Endothelial cell of umbilical vein (primary cell): Measurements from ENCODE around the gene SYNGAP1. TPM values are rescaled to one million over a fixed set of nuclear protein-coding genes. Genes with fewer than 3 reads are reported as not detected.

Experiments used
- BruUV-seq: library from RNA; stranded (reverse); fragments of 400-500 nt; replicated peaks from 2 replicates; lab custom pipeline; 2021; lab: Mats Ljungman, UMichigan
- CTCF ChIA-PET: fragments of 300-600, 350-600 bp; sonication (Branson Sonifier 250); formaldehyde crosslinking; loops from one replicate; lab custom pipeline; 2021; ENCODE audit warnings: antibody characterized with exemption, inconsistent platforms; lab: Charles Lee
- POLR2A ChIA-PET: fragments of 300-600, 350-600 bp; sonication (Branson Sonifier 250); formaldehyde crosslinking; loops from one replicate; lab custom pipeline; 2021; ENCODE audit warnings: antibody characterized with exemption, inconsistent platforms; lab: Charles Lee
- DNase-seq: peaks from one replicate; pipeline ENCODE4 v3.0.0-alpha.2; 2011; ENCODE audit warnings: low read depth, low spot score
- FAIRE-seq: peaks from 2 replicates; lab custom pipeline; 2011; peaks lifted over from hg19 to GRCh38; lab: Jason Lieb, UNC
- H2AFZ ChIP-seq: 2 replicates; pipeline ENCODE4 v1.6.0; 2012; ENCODE audit warnings: low read depth, low read length, control low read depth, inconsistent platforms
- H3K27ac ChIP-seq: 2 replicates; pipeline ENCODE4 v1.5.1; 2011; ENCODE audit warnings: low read depth, mild to moderate bottlenecking, control low read depth, low read length, moderate library complexity; ENCODE audit not compliant: insufficient read depth
- H3K27me3 ChIP-seq, 2 experiments: 2 replicates each; pipeline versions ENCODE4 v1.6.0 to v1.6.1; 2011; ENCODE audit warnings: low read length in 2 of 2, mixed read lengths in 1 of 2; ENCODE audit not compliant: control insufficient read depth in 2 of 2, insufficient read depth in 2 of 2
- H3K36me3 ChIP-seq, 2 experiments: 2 replicates in 1 of 2; 3 replicates in 1 of 2; pipeline ENCODE4 v1.5.1; 2011; ENCODE audit warnings: low read length in 2 of 2, mild to moderate bottlenecking in 1 of 2, moderate library complexity in 1 of 2; ENCODE audit not compliant: control insufficient read depth in 2 of 2, insufficient read depth in 2 of 2; ENCODE audit errors: extremely low read depth in 1 of 2
- H3K4me1 ChIP-seq: 3 replicates; pipeline ENCODE4 v1.5.1; 2011; ENCODE audit warnings: mild to moderate bottlenecking, low read length; ENCODE audit not compliant: control insufficient read depth, insufficient read depth; ENCODE audit errors: extremely low read depth
- H3K4me2 ChIP-seq: 2 replicates; pipeline ENCODE4 v1.6.1; 2011; ENCODE audit warnings: low read length, control low read depth, mixed read lengths; ENCODE audit not compliant: insufficient read depth
- H3K4me3 ChIP-seq, 3 experiments: fragments of 200-600 bp in 1 of 3; sonication (generic), shearing (Covaris generic) in 1 of 3; replicated peaks in 1 of 3; 2 replicates each; pipeline ENCODE4 v1.5.1; 2011 to 2016; ENCODE audit warnings: control low read depth in 3 of 3, low read length in 3 of 3, mild to moderate bottlenecking in 2 of 3, inconsistent platforms in 1 of 3, low read depth in 1 of 3, moderate library complexity in 1 of 3; ENCODE audit not compliant: insufficient read depth in 1 of 3
- H3K79me2 ChIP-seq: 2 replicates; pipeline ENCODE4 v1.6.0; 2012; ENCODE audit warnings: low read length, inconsistent platforms; ENCODE audit not compliant: control insufficient read depth, insufficient read depth
- H3K9ac ChIP-seq: replicated peaks from 2 replicates; pipeline ENCODE3; 2011; ENCODE audit warnings: low read length, control low read depth; ENCODE audit not compliant: insufficient read depth; ENCODE audit errors: extremely low read depth
- H3K9me1 ChIP-seq: replicated peaks from 3 replicates; pipeline ENCODE4 v1.6.0; 2011; ENCODE audit warnings: mild to moderate bottlenecking, low read length; ENCODE audit not compliant: control insufficient read depth, insufficient read depth; ENCODE audit errors: extremely low read depth
- H3K9me3 ChIP-seq: replicated peaks from 2 replicates; pipeline ENCODE4 v1.5.1; 2012; ENCODE audit warnings: low read length, inconsistent platforms; ENCODE audit not compliant: control insufficient read depth, insufficient read depth
- H4K20me1 ChIP-seq: replicated peaks from 2 replicates; pipeline ENCODE3; 2011; ENCODE audit warnings: mild to moderate bottlenecking, low read length; ENCODE audit not compliant: control insufficient read depth, insufficient read depth; ENCODE audit errors: extremely low read depth
- EZH2 ChIP-seq: IDR thresholded peaks from 2 replicates; pipeline ENCODE4 v1.6.1; 2012; ENCODE audit warnings: borderline replicate concordance, low read depth, mild to moderate bottlenecking, moderate library complexity, low read length, inconsistent platforms; ENCODE audit not compliant: severe bottlenecking
- FOS ChIP-seq: IDR thresholded peaks from 2 replicates; pipeline ENCODE4 v1.6.1; 2011; ENCODE audit warnings: mild to moderate bottlenecking, low read length, moderate library complexity, borderline replicate concordance; ENCODE audit not compliant: insufficient read depth
- GATA2 ChIP-seq: IDR thresholded peaks from 2 replicates; pipeline ENCODE4 v1.7.0; 2011; ENCODE audit warnings: low read depth, mild to moderate bottlenecking, moderate library complexity, mixed read lengths, low read length; ENCODE audit not compliant: insufficient read length, insufficient read depth
- JUN ChIP-seq: IDR thresholded peaks from 2 replicates; pipeline ENCODE4 v1.6.1; 2011; ENCODE audit warnings: borderline replicate concordance, low read depth; ENCODE audit not compliant: insufficient read length, insufficient read depth
- MYC ChIP-seq: IDR thresholded peaks from one replicate; pipeline ENCODE4 v1.6.1; 2011; ENCODE audit warnings: mild to moderate bottlenecking, low read depth, low read length
- POLR2A ChIP-seq: IDR thresholded peaks from 2 replicates; pipeline ENCODE4 v1.6.1; 2012; ENCODE audit warnings: low read depth, mild to moderate bottlenecking, control low read depth, low read length
- POLR2AphosphoS5 ChIP-seq: IDR thresholded peaks from 2 replicates; pipeline ENCODE4 v1.6.1; 2012; ENCODE audit warnings: low read depth, mild to moderate bottlenecking, control low read depth, low read length, moderate library complexity; ENCODE audit not compliant: insufficient read depth
- dilution Hi-C: fragments of 300-500 bp; cut with MboI; formaldehyde crosslinking; loops from one replicate; pipeline ENCODE4 v1.15.0; 2019; ENCODE audit warnings: low sequenced_read_pairs; ENCODE audit not compliant: extremely low pct_ligation_motif_present
- intact Hi-C: fragments of 100-400 bp; cut with micrococcal nuclease; formaldehyde crosslinking; loops from one replicate; pipeline ENCODE4 v1.10.0; 2022
- polyA plus RNA-seq, 4 experiments: library from polyadenylated mRNA; depleted of rRNA in 3 of 4; stranded (reverse) in 3 of 4; unstranded in 1 of 4; fragments of >200 nt; gene quantifications; 2 replicates each; pipeline versions ENCODE4 v1.2.1 to v1.2.3, GENCODE V29; 2011 to 2012; ENCODE audit warnings: missing spikeins in 1 of 4
- total RNA-seq: library from RNA; stranded (reverse); gene quantifications from 2 replicates; pipeline ENCODE4 v1.2.3, GENCODE V29; 2021
- TF ChIP-seq, protein P1 (sequence below), 2 donors: IDR thresholded peaks; 1 replicate in 1 of 2; 2 replicates in 1 of 2; pipeline ENCODE4 v1.5.1; 2011; ENCODE audit warnings: low read length in 2 of 2, mild to moderate bottlenecking in 2 of 2, moderate library complexity in 2 of 2, control low read depth in 1 of 2, inconsistent platforms in 1 of 2, low read depth in 1 of 2; ENCODE audit not compliant: insufficient read depth in 1 of 2; ENCODE audit errors: extremely low read depth in 1 of 2
- TF ChIP-seq, protein P2 (sequence below): IDR thresholded peaks from 2 replicates; pipeline ENCODE4 v1.6.1; 2011; ENCODE audit not compliant: insufficient read depth, insufficient read length

SYNGAP1 gene
- total and polyA plus RNA-seq, 2 donors (not counting 3 experiments of a cell fraction or from before 2014, with no cell fraction given): 7.3 to 15.1 TPM

DNA sequence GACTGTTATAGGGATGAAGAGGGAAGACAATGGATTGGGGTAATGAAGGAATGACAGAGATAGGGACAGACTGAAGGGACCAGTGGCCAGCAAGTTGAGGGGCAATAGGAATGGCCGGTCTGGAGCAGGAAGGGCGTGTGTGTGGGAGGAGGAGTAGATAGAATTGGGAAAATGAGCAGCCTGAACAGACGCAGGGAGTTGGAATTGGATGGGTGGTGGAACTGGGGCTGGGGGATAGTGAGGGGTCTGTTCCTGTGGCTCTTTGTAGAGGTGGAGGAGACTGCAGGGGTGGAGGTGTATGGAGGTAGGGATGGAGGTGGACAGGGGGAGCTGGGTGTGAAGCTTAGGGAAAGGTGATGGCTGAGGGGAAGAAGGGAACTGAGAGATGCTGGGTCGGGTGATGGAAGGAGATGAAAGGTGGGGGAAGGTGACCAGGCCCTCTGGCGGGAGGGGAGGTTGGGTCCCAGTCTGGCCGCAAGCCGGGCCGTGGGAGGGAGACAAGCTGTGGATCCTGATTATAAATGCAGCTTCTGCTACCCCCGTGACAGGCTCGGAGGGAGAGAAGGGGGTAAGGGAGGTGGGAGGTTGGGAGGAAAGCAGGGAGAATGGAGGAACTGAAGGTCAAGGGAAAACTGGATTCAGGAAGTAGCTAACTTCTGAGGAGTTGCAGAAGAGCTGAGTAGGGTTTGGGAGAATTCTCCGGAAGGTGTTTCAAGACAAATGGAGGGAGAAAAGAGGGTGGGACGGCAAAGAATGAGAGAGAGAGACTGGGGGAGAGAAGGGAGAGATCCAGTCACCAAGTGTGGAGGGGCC lies 5.2 kb downstream of the SYNGAP1 start:
- Histone ChIP-seq H3K9ac (peak overlapping the region; percentile 60), H3K4me3 (peak overlapping the region; percentile 54 to 70 (median 69)), H3K27me3 (peaks cover 16% of the 10 kb centered on the region in 2 experiments), H3K79me2 (no peaks in the 10 kb centered on the region), H3K36me3 (no peaks in the 10 kb centered on the region), H2AFZ (peak overlapping the region; percentile 82), H3K9me3 (no peaks in the 10 kb centered on the region), H3K4me2 (peak overlapping the region; percentile 89), H4K20me1 (no peaks in the 10 kb centered on the region), H3K4me1 (peaks cover 20% of the 10 kb centered on the region), H3K9me1 (no peaks in the 10 kb centered on the region), H3K27ac (peak overlapping the region; percentile 56)
- dilution Hi-C loops (no loop called here), intact Hi-C loops (loop anchor here (1.0 to 5.0 kb wide), 3 partner anchors 8 to 153 kb away; partner anchors contain the start of genes RPS18 and VPS52)
- TSS peak; percentile 88 for BruUV-seq
- DNase-seq: no peak
- FAIRE-seq: no peak
- TF ChIP-seq EZH2: no peak
- TF ChIP-seq POLR2A: no peak
- TF ChIP-seq, protein P1, sequence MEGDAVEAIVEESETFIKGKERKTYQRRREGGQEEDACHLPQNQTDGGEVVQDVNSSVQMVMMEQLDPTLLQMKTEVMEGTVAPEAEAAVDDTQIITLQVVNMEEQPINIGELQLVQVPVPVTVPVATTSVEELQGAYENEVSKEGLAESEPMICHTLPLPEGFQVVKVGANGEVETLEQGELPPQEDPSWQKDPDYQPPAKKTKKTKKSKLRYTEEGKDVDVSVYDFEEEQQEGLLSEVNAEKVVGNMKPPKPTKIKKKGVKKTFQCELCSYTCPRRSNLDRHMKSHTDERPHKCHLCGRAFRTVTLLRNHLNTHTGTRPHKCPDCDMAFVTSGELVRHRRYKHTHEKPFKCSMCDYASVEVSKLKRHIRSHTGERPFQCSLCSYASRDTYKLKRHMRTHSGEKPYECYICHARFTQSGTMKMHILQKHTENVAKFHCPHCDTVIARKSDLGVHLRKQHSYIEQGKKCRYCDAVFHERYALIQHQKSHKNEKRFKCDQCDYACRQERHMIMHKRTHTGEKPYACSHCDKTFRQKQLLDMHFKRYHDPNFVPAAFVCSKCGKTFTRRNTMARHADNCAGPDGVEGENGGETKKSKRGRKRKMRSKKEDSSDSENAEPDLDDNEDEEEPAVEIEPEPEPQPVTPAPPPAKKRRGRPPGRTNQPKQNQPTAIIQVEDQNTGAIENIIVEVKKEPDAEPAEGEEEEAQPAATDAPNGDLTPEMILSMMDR (IDR thresholded peaks at IDR 0.05; ENCODE audit: extremely low read depth in 1 of 2, insufficient read depth in 1 of 2, low read depth in 1 of 2, low read length in 2 of 2): no peak
- TF ChIP-seq, protein P2, sequence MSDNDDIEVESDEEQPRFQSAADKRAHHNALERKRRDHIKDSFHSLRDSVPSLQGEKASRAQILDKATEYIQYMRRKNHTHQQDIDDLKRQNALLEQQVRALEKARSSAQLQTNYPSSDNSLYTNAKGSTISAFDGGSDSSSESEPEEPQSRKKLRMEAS: no peak
- no peak for TF ChIP-seq JUN
- no peak for TF ChIP-seq POLR2AphosphoS5
- no peak for TF ChIP-seq FOS
- no peak for TF ChIP-seq GATA2
- no peak for TF ChIP-seq MYC
- ChIA-PET POLR2A (no interaction called here), CTCF (interaction anchor here (0.5 to 2.5 kb wide), 12 partner anchors 9 to 729 kb away, joined by 3 to 15 read pairs (median 4); partner anchors contain the start of genes B3GALT4, CUTA and PHF1)
